ENCODE data around the gene TEAD4.

The TEAD4 gene

DNA sequence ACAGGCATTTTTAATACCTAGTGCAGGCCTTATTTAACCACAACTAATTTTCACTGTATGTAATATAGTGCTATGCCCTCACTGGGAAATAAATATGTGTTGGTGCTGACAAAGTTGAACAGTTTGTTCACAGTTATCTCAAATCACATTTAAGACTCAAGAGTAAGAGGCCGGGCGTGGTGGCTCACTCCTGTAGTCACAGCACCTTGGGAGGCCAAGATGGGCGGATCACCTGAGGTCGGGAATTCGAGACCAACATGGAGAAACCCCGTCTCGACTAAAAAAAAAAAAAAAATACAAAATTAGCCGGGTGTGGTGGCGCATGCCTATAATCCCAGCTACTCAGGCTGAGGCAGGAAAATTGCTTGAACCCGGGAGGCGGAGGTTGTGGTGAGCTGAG, 22.9 kb upstream of the TEAD4 start:
- Histone ChIP-seq H3K9me3 (ENCODE audit: control insufficient read depth, low read length) (no peaks in the 10 kb centered on the region), H3K27me3 (replicated peaks; ENCODE audit: control insufficient read depth, insufficient read depth, low read length, poor library complexity, severe bottlenecking) (no peaks in the 10 kb centered on the region), H3K4me3 (ENCODE audit: insufficient read depth, low read depth, low read length, poor library complexity, severe bottlenecking) (no peak overlapping the region), H3K4me1 (ENCODE audit: control insufficient read depth, insufficient read depth, low read length, poor library complexity, severe bottlenecking) (no peaks in the 10 kb centered on the region), H3K36me3 (ENCODE audit: control insufficient read depth, insufficient read depth, low read length) (peaks cover 15% of the 10 kb centered on the region), H3K27ac (ENCODE audit: insufficient read depth, low read length, poor library complexity, severe bottlenecking) (no peak overlapping the region)
- no peak for DNase-seq

- no peak for DNase-seq
- H3K4me1 ChIP-seq (ENCODE audit: control insufficient read depth, insufficient read depth, low read length, poor library complexity, severe bottlenecking) = no peaks in the 10 kb centered on the region
- H3K27ac ChIP-seq (ENCODE audit: insufficient read depth, low read length, poor library complexity, severe bottlenecking) = no peak overlapping the region
- H3K27me3 ChIP-seq (replicated peaks; ENCODE audit: control insufficient read depth, insufficient read depth, low read length, poor library complexity, severe bottlenecking) = no peaks in the 10 kb centered on the region
- H3K9me3 ChIP-seq (ENCODE audit: control insufficient read depth, low read length) = no peaks in the 10 kb centered on the region
- H3K36me3 ChIP-seq (ENCODE audit: control insufficient read depth, insufficient read depth, low read length) = peaks cover 9% of the 10 kb centered on the region
- no peak overlapping the region for H3K4me3 ChIP-seq (ENCODE audit: insufficient read depth, low read depth, low read length, poor library complexity, severe bottlenecking)
Measured at GRCh38 chr12:2937500-2937899, 21.7 kb upstream of the TEAD4 start.

- no peaks in the 10 kb centered on the region for H3K4me1 ChIP-seq (ENCODE audit: control insufficient read depth, insufficient read depth, low read length, poor library complexity, severe bottlenecking)
- H3K9me3 ChIP-seq (ENCODE audit: control insufficient read depth, low read length) = no peaks in the 10 kb centered on the region
- H3K36me3 ChIP-seq (ENCODE audit: control insufficient read depth, insufficient read depth, low read length) = peaks cover 9% of the 10 kb centered on the region
- H3K27ac ChIP-seq (ENCODE audit: insufficient read depth, low read length, poor library complexity, severe bottlenecking) = no peak overlapping the region
- no peak for DNase-seq
- no peaks in the 10 kb centered on the region for H3K27me3 ChIP-seq (replicated peaks; ENCODE audit: control insufficient read depth, insufficient read depth, low read length, poor library complexity, severe bottlenecking)
- no peak overlapping the region for H3K4me3 ChIP-seq (ENCODE audit: insufficient read depth, low read depth, low read length, poor library complexity, severe bottlenecking)
Measured at GRCh38 chr12:2939191-2939590, 20.0 kb upstream of the TEAD4 start.

- Histone ChIP-seq H3K36me3 (ENCODE audit: control insufficient read depth, insufficient read depth, low read length) (no peaks in the 10 kb centered on the region), H3K27me3 (replicated peaks; ENCODE audit: control insufficient read depth, insufficient read depth, low read length, poor library complexity, severe bottlenecking) (no peaks in the 10 kb centered on the region), H3K4me1 (ENCODE audit: control insufficient read depth, insufficient read depth, low read length, poor library complexity, severe bottlenecking) (no peaks in the 10 kb centered on the region), H3K4me3 (ENCODE audit: insufficient read depth, low read depth, low read length, poor library complexity, severe bottlenecking) (no peak overlapping the region), H3K27ac (ENCODE audit: insufficient read depth, low read length, poor library complexity, severe bottlenecking) (no peak overlapping the region), H3K9me3 (ENCODE audit: control insufficient read depth, low read length) (no peaks in the 10 kb centered on the region)
- DNase-seq = no peak
Measured at GRCh38 chr12:2940564-2940963, 18.6 kb upstream of the TEAD4 start.

- Histone ChIP-seq H3K9me3 (ENCODE audit: control insufficient read depth, low read length) (no peaks in the 10 kb centered on the region), H3K27ac (ENCODE audit: insufficient read depth, low read length, poor library complexity, severe bottlenecking) (no peak overlapping the region), H3K4me3 (ENCODE audit: insufficient read depth, low read depth, low read length, poor library complexity, severe bottlenecking) (no peak overlapping the region), H3K36me3 (ENCODE audit: control insufficient read depth, insufficient read depth, low read length) (no peaks in the 10 kb centered on the region), H3K4me1 (ENCODE audit: control insufficient read depth, insufficient read depth, low read length, poor library complexity, severe bottlenecking) (no peaks in the 10 kb centered on the region), H3K27me3 (replicated peaks; ENCODE audit: control insufficient read depth, insufficient read depth, low read length, poor library complexity, severe bottlenecking) (no peaks in the 10 kb centered on the region)
- no peak for DNase-seq
Measured at GRCh38 chr12:2941524-2941923, 17.7 kb upstream of the TEAD4 start.

DNA sequence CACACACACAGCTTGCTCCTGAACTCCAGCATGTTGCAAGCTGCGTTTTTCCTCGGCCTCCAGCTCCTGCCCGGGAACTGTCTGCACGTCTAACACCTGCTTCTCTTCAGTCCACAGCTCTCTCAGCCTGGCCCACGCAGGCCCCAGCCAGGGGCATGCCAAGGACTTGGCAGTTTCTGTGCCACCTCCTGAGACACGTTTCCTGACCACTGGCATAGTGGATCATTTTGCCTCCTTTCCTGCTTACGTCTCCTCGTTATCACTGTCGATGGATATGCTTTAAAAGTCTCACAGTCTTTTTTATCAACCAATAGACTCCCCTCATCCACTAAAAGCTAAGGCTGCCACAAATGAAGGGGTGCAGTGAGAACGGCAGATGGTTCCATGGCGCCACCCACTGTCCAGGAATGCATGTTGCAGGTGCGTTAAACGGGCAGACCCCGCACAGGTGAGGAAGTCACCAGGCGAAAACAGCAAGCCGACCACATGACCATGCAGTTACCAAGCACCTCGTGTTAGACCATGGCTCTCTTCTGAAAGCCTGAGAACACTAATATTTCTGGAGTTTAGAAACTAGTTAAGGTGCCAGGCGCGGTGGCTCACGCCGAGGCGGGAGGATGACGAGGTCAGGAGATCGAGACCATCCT, 14.7 kb upstream of the TEAD4 start:
- DNase-seq = peak in 2 of 3 donors; percentile 3 to 19
- Histone ChIP-seq H3K27me3 (replicated peaks; ENCODE audit: control insufficient read depth, insufficient read depth, low read length, poor library complexity, severe bottlenecking) (no peaks in the 10 kb centered on the region), H3K4me1 (ENCODE audit: control insufficient read depth, insufficient read depth, low read length, poor library complexity, severe bottlenecking) (no peaks in the 10 kb centered on the region), H3K27ac (ENCODE audit: insufficient read depth, low read length, poor library complexity, severe bottlenecking) (no peak overlapping the region), H3K4me3 (ENCODE audit: insufficient read depth, low read depth, low read length, poor library complexity, severe bottlenecking) (no peak overlapping the region), H3K36me3 (ENCODE audit: control insufficient read depth, insufficient read depth, low read length) (no peaks in the 10 kb centered on the region), H3K9me3 (ENCODE audit: control insufficient read depth, low read length) (no peaks in the 10 kb centered on the region)

- Histone ChIP-seq H3K4me1 (ENCODE audit: control insufficient read depth, insufficient read depth, low read length, poor library complexity, severe bottlenecking) (no peaks in the 10 kb centered on the region), H3K36me3 (ENCODE audit: control insufficient read depth, insufficient read depth, low read length) (no peaks in the 10 kb centered on the region), H3K27ac (ENCODE audit: insufficient read depth, low read length, poor library complexity, severe bottlenecking) (no peak overlapping the region), H3K4me3 (ENCODE audit: insufficient read depth, low read depth, low read length, poor library complexity, severe bottlenecking) (no peak overlapping the region), H3K27me3 (replicated peaks; ENCODE audit: control insufficient read depth, insufficient read depth, low read length, poor library complexity, severe bottlenecking) (no peaks in the 10 kb centered on the region), H3K9me3 (ENCODE audit: control insufficient read depth, low read length) (no peaks in the 10 kb centered on the region)
- no peak for DNase-seq
Measured at GRCh38 chr12:2949411-2949810, 9.8 kb upstream of the TEAD4 start.

DNA sequence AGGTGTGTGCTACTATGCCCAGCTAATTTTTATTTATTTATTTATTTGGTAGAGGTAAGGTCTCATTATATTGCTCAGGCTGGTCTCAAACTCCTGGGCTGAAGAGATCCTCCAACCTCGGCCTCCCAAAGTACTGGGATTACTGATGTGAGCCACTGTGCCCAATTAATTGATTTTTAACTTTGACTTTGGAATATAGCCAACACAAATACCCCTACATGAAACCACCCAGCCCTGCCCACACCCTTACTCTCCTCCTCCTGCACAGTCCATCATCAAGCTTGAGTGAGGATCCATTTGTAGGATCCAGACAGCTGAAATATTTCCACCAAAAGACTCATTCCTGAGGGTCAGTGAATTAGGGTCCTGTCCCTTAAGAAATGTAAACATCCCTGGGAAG, 3.3 kb upstream of the TEAD4 start:
- H3K9me3 ChIP-seq (ENCODE audit: control insufficient read depth, low read length) = no peaks in the 10 kb centered on the region
- no peak for DNase-seq
- H3K27me3 ChIP-seq (replicated peaks; ENCODE audit: control insufficient read depth, insufficient read depth, low read length, poor library complexity, severe bottlenecking) = no peaks in the 10 kb centered on the region
- no peak overlapping the region for H3K4me3 ChIP-seq (ENCODE audit: insufficient read depth, low read depth, low read length, poor library complexity, severe bottlenecking)
- no peak overlapping the region for H3K27ac ChIP-seq (ENCODE audit: insufficient read depth, low read length, poor library complexity, severe bottlenecking)
- H3K4me1 ChIP-seq (ENCODE audit: control insufficient read depth, insufficient read depth, low read length, poor library complexity, severe bottlenecking) = peaks cover 7% of the 10 kb centered on the region
- H3K36me3 ChIP-seq (ENCODE audit: control insufficient read depth, insufficient read depth, low read length) = no peaks in the 10 kb centered on the region

- H3K4me3 ChIP-seq (ENCODE audit: insufficient read depth, low read depth, low read length, poor library complexity, severe bottlenecking) = no peak overlapping the region
- no peak overlapping the region for H3K27ac ChIP-seq (ENCODE audit: insufficient read depth, low read length, poor library complexity, severe bottlenecking)
- no peaks in the 10 kb centered on the region for H3K36me3 ChIP-seq (ENCODE audit: control insufficient read depth, insufficient read depth, low read length)
- DNase-seq = no peak
- peaks cover 7% of the 10 kb centered on the region for H3K4me1 ChIP-seq (ENCODE audit: control insufficient read depth, insufficient read depth, low read length, poor library complexity, severe bottlenecking)
- no peaks in the 10 kb centered on the region for H3K27me3 ChIP-seq (replicated peaks; ENCODE audit: control insufficient read depth, insufficient read depth, low read length, poor library complexity, severe bottlenecking)
- H3K9me3 ChIP-seq (ENCODE audit: control insufficient read depth, low read length) = no peaks in the 10 kb centered on the region
Measured at GRCh38 chr12:2957816-2958431, 1.3 kb upstream of the TEAD4 start.

DNA sequence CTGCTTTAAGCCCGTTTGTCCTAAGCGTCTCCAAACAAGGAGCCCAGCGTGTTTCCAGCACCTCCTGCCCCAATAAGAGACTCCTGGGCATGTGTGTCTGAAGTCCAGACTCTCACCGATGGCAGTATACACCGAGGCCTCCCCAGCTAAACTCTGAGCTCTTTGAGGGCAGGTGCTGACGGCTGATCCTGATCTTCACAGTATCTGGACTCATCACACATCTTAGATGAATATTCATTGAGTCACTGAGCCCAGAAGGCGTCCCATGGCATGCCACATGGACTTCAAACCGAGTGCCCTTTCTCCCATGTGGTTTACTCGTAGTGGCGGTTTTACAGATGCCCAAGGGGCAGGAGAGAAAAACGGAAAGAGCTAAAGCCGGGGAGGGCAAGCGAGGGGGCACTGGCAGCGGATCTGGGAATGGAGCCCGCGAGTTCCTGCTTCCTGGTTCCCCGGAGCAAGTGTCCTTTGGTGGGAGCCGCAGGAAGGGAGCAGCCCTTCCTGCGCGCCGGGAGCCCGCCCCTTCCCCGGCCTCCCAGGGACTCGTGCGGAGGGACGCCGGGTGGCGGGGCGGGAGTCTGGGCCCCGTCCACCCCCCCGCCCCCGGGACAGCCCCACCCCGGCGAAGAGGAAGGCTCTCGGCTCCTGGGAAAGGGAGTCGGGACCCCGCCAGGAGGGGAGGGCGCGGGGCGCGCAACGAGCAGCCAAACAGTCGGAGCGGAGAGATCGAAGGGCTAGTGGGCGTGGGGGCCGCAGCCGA, 585 bp upstream of the TEAD4 start:
- Histone ChIP-seq H3K4me3 (ENCODE audit: insufficient read depth, low read depth, low read length, poor library complexity, severe bottlenecking) (no peak overlapping the region), H3K9me3 (ENCODE audit: control insufficient read depth, low read length) (no peaks in the 10 kb centered on the region), H3K27ac (ENCODE audit: insufficient read depth, low read length, poor library complexity, severe bottlenecking) (no peak overlapping the region), H3K27me3 (replicated peaks; ENCODE audit: control insufficient read depth, insufficient read depth, low read length, poor library complexity, severe bottlenecking) (no peaks in the 10 kb centered on the region), H3K4me1 (ENCODE audit: control insufficient read depth, insufficient read depth, low read length, poor library complexity, severe bottlenecking) (peaks cover 7% of the 10 kb centered on the region), H3K36me3 (ENCODE audit: control insufficient read depth, insufficient read depth, low read length) (no peaks in the 10 kb centered on the region)
- no peak for DNase-seq
